Measurements from ENCODE around the gene CADM4. TPM values are rescaled to one million over a fixed set of nuclear protein-coding genes. Genes with fewer than 3 reads are reported as not detected.

CADM4 gene
- total and polyA plus RNA-seq, 4 donors, result 0.47 to 4.9 (median 3.3) TPM

- H3K9ac ChIP-seq (ENCODE audit: low read depth in 1 of 2, low read length in 2 of 2), result no peak overlapping the region
- no peak overlapping the region for H3K27ac ChIP-seq (ENCODE audit: low read depth in 1 of 2, low read length in 2 of 2)
- H3K36me3 ChIP-seq (ENCODE audit: control insufficient read depth in 4 of 4, insufficient read depth in 3 of 4, low read depth in 1 of 4, low read length in 3 of 4), result no peaks in the 10 kb centered on the region
- H3K9me3 ChIP-seq (ENCODE audit: control insufficient read depth in 4 of 4, low read length in 3 of 4), result no peaks in the 10 kb centered on the region
- H3K4me3 ChIP-seq (ENCODE audit: low read depth in 1 of 3, low read length in 3 of 3), result no peak overlapping the region
- no peak for DNase-seq (ENCODE audit: low spot score)
- H3K4me1 ChIP-seq (ENCODE audit: control insufficient read depth in 4 of 4, insufficient read depth in 4 of 4, low read length in 3 of 4), result peaks cover 0 to 16% (median 11%) of the 10 kb centered on the region in 4 donors
- TF ChIP-seq HNF4G (IDR thresholded peaks at IDR 0.05) (no peak), RAD21 (IDR thresholded peaks at IDR 0.05) (no peak), YY1 (IDR thresholded peaks at IDR 0.05) (no peak)
- 80% methylated on average over 1 of the region's 1 CpG for WGBS
- no peaks in the 10 kb centered on the region for H3K27me3 ChIP-seq (ENCODE audit: control insufficient read depth in 4 of 4, insufficient read depth in 4 of 4, low read length in 3 of 4)
Observed at GRCh38 chr19:43622956-43623355, 16.7 kb downstream of the CADM4 start.

DNA sequence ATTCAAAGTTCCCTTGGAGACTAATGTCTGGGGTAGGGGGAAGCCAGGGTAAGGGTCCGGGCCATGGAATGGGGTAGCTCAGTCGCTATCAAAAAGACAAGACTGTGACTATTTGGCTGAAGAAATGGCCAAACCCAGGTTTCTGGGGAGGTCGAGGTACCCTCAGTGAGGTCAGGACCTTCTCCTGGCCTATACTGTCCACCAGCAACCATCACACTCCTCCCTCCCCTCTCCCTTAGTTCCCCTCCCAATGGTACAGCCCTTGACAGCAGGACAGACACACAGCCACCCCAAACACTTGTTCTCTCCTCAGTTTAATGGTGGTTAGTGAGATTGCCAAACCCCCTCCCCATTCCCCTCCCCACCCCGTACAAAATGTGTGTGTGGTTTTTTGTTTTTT, 17.6 kb downstream of the CADM4 start:
- Histone ChIP-seq H3K9ac (ENCODE audit: low read depth in 1 of 2, low read length in 2 of 2) (no peak overlapping the region), H3K36me3 (ENCODE audit: control insufficient read depth in 4 of 4, insufficient read depth in 3 of 4, low read depth in 1 of 4, low read length in 3 of 4) (no peaks in the 10 kb centered on the region), H3K4me1 (ENCODE audit: control insufficient read depth in 4 of 4, insufficient read depth in 4 of 4, low read length in 3 of 4) (peaks cover 0 to 16% (median 11%) of the 10 kb centered on the region in 4 donors), H3K4me3 (ENCODE audit: low read depth in 1 of 3, low read length in 3 of 3) (no peak overlapping the region), H3K27ac (ENCODE audit: low read depth in 1 of 2, low read length in 2 of 2) (no peak overlapping the region), H3K27me3 (ENCODE audit: control insufficient read depth in 4 of 4, insufficient read depth in 4 of 4, low read length in 3 of 4) (no peaks in the 10 kb centered on the region), H3K9me3 (ENCODE audit: control insufficient read depth in 4 of 4, low read length in 3 of 4) (no peaks in the 10 kb centered on the region)
- no peak for TF ChIP-seq HNF4A (conservative IDR thresholded peaks at IDR 0.05)
- TF ChIP-seq MAX (IDR thresholded peaks at IDR 0.05), result no peak
- no peak for TF ChIP-seq JUND (IDR thresholded peaks at IDR 0.05)
- TF ChIP-seq, protein P1, sequence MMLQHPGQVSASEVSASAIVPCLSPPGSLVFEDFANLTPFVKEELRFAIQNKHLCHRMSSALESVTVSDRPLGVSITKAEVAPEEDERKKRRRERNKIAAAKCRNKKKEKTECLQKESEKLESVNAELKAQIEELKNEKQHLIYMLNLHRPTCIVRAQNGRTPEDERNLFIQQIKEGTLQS (IDR thresholded peaks at IDR 0.05), result no peak
- no peak for TF ChIP-seq REST (IDR thresholded peaks at IDR 0.05)
- no peak for TF ChIP-seq RAD21 (IDR thresholded peaks at IDR 0.05)
- no peak for TF ChIP-seq TAF1 (conservative IDR thresholded peaks at IDR 0.05)
- no peak for TF ChIP-seq SP1 (IDR thresholded peaks at IDR 0.05)
- TF ChIP-seq CTCF (IDR thresholded peaks at IDR 0.05; ENCODE audit: low read depth, low read length, missing input control), result no peak
- TF ChIP-seq FOXA2 (IDR thresholded peaks at IDR 0.05), result no peak
- no peak for TF ChIP-seq YY1 (IDR thresholded peaks at IDR 0.05)
- WGBS, result 75% methylated on average over 4 of the region's 4 CpGs
- no peak for DNase-seq (ENCODE audit: low spot score)

Data from liver (tissue), 9 donors.